GM19351 (cell line): ENCODE results near the gene ULK1.
"Not testable (repeated sequence)": the region's sequence is repeated elsewhere in the genome, so short reads cannot be mapped to it uniquely, and the experiment has no call there.

Experiments
- ATAC-seq: cut with Tn5 transposase; IDR thresholded peaks from one replicate; pipeline ENCODE4 v1.9.1; 2021; ENCODE audit warnings: mild to moderate bottlenecking, moderate library complexity; ENCODE audit not compliant: unreplicated experiment

The ULK1 gene

DNA sequence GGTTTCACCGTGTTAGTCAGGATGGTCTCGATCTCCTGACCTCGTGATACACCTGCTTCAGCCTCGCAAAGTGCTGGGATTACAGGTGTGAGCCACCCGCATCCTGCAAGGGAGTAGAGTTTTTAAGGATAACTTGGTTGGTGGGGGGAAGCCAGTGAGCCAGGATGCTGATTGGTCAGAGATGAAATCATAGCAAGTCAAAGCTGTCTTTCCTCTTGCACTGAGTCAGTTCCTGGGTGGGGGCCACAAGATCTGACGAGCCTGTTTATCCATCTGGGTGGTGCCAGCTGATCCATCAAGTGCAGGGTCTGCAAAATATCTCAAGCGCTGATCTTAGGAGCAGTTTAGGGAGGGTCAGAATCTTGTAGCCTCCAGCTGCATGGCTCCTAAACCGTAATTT lies 9.3 kb upstream of the ULK1 start:
- not testable (repeated sequence) for ATAC-seq

DNA sequence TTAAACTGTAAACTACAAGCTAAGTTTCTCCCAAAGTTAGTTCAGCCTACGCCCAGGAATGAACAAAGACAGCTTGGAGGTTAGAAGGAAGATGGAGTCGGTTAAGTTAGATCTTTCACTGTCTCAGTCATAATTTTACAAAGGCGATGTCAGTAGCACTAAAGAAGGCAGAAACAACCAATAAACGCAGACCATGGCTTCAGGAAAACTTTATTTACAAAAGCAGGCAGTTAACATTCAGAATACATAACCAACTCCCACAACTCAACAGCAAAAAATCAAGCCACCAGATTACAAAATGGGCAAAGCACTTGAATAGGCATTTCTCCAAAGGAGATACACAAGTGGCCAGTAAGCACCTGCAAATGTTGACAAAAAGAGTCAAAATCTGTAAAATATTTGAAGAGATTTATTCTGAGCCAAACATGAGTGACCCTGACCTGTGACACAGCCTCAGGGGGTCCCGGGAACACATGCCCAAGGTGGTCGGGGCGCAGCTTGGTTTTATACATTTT lies 8.8 kb upstream of the ULK1 start:
- no peak for ATAC-seq

GRCh38 chr12:131891722-131892121 lies 2.7 kb upstream of the ULK1 start:
- not testable (repeated sequence) for ATAC-seq

GRCh38 chr12:131892711-131893604 lies 1.5 kb upstream of the ULK1 start:
- no peak for ATAC-seq

DNA sequence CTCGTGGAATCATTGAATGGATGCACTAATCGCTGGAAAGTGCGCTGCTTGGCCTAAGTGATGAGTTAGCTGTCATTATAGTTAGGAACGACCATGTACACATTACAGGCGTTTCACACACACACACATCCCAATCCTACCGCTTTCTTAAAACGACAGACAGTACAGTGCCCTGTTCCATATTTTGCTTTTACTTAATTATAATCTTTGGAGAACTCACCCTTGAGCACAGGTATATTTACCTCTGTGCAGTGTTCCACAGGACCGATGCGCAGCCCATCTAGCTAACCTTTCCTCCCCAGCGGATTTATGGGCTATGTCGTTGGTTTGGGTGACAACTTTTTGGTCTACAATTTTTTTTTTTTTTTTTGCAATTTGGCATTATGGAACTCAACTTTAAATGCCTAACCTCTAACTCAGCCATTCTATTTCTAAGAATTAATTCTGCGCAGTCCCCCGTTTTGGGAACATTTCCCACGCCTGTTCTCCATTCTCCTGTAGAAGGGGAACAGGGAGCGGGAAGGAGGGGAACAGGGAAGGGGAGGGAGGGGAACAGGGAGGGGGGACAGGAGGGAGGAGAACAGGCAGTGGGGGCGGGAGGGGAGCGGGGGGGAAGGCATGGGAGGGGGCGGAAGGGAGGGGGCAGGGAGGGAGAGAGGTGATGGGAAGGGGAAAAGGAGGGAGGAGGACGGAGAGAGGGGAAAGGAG lies 663 bp upstream of the ULK1 start:
- no peak for ATAC-seq

DNA sequence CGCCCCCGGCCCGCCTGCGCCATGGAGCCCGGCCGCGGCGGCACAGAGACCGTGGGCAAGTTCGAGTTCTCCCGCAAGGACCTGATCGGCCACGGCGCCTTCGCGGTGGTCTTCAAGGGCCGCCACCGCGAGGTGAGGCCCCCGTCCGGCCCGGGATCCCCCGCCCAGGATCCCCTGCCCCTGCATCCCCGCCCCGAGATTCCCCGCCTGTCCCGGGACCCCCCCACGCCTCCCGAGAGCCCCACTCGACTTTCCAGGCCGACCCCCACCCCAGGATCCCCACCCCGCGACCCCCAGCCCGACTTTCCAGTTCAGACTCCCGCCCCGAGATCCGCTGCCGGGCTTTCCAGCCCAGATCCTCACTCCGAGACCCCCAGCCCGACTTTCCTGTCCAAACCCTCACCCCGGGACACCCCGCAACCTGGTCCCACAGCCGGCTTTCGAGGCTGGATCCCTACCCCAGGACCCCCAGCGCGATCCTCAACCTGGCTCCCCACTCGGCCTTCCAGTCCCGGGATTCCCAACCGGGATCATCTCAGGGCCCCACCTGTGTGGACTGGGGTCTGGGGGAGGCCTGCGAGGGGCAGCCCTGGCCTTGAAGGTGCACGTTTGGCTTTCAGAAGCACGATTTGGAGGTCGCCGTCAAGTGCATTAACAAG lies 688 bp downstream of the ULK1 start:
- ATAC-seq = no peak

DNA sequence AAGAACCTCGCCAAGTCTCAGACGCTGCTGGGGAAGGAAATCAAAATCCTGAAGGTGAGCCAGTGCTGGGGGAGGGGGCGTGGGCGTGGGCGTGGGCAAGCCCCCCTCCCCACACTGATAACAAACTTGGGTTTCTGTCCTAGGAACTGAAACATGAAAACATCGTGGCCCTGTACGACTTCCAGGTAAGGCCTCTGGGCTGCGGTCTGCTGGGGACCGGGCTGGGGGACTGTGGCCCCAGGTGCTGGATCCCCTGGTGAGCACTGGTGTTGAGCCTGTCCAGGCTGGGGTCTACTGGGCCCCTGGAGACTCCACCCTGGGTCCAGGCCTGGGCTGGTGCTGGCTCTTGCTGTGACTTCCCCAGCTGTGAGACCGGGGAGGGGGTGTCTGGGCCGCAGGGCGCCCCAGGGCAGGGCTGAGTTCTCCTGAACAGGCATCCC lies 1.2 kb downstream of the ULK1 start:
- ATAC-seq = peak; percentile 20

DNA sequence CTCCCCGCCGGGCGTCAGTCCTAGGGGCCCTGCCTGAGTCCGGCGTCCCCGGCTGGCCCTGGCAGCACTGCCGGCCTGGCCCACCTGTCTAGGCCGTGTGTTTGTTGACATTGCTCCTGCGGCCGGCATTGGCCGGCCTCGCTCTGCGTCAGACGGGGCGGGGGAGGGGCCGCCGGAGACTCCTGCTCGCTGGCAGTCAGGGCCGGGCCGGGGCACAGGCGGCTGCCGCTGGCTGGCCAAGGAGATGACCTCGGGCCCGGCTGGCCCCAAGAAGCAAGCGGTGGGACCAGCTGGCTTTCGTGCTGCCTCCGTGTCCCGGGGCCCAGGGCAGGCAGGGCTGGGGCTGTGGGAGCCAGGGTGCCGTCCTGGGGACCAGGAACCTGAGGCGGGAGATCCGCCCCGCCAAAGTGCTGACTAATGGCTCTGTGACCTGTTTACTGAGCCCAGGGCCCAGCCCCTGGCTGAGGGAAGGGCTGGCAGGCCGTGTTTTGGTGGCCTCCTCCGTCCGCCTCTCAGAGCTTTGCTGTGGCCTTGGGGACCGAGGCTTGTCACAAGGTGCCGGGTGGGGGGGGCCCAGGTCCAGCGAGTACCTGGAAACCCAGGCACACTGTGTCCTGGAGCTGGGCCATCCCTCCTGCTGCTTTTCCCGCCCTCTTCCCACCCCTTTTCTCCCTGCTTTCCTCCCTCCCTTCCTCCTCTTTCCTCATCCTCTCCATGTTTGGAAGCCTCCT lies 1.8 kb downstream of the ULK1 start:
- peak; percentile 56 for ATAC-seq

- ATAC-seq = no peak
These were observed 2.4 kb downstream of the ULK1 start for GRCh38 chr12:131896811-131897270.

GRCh38 chr12:131897276-131897675 lies 2.9 kb downstream of the ULK1 start:
- ATAC-seq = no peak

GRCh38 chr12:131897875-131898274 lies 3.5 kb downstream of the ULK1 start:
- no peak for ATAC-seq

- no peak for ATAC-seq
These were observed 6.0 kb downstream of the ULK1 start for GRCh38 chr12:131900397-131900796.

DNA sequence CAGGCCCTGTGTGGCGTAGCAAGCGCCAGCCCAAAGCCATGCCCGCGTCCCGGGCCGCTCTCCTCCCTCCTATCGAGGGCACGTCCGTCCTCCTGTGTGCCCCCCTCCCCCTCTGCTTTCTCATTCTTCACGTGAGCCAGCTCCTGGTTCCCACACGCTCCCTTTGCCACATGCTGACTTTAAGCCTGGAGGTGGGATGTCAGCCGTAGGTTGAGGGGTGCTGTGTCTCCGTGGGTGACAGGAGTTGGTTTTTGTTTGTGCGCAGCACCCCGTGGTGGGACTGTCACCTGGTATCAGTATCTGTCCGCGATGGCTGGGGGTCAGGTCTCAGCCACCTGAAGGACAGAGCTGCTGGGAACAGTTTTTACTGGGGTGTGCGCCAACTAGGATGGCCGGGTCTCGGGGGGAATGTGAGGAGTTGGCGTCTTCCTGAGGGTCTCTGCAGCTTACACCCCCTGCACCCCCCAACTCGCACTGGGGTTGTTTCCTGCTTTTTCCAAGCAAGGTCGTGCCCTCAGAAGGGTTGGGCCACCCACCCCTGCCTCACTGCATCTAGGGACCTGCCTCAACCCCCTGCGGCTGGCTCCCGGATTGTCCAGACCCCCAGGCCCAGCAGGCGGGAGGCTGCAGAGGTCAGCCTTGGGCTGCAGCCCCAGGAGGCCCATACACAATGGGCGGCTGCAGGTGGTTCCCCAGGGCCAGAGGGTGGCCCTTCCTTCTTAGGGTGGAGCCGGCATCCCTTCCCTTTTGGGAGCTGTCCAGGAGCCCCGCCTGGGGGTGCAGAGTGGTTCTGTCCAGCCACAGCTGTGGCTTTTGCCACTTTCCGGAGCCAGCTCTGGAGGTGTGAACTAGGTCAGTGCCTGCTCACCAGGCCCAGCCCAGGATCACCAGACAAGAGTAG lies 7.3 kb downstream of the ULK1 start:
- no peak for ATAC-seq

- no peak for ATAC-seq
These were observed 8.2 kb downstream of the ULK1 start for GRCh38 chr12:131902332-131903241.

- ATAC-seq = no peak
These were observed 9.1 kb downstream of the ULK1 start for GRCh38 chr12:131903270-131904255.

DNA sequence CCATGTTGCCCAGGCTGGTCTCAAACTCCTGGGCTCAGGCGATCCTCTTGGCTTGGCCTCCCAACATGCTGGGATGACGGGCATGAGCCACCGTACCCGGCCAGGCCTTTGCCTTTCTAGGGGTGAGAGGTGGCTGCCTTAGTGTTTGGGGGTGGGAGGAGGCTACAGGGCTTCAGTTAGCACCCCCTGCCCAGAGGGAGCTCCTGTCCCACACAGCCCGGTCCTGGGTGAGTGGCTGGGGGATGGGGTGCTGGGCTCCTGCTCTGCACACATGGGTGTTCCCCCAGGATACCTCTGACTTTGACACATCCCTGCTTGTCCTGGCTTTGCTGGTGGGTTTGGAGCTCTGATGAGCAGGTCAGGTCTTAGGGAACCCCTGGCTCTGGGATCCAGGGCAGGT lies 9.9 kb downstream of the ULK1 start:
- ATAC-seq = no peak

- no peak for ATAC-seq
These were observed 10.7 kb downstream of the ULK1 start for GRCh38 chr12:131905081-131905629.
